Activated T-helper 1 cell treated with Interleukin-2 at 50 U/mL for 16 hours (primary cell): ENCODE results near the gene LY6G5B.

Experiments
- DNase-seq: peaks from one replicate; pipeline ENCODE4 v3.0.0-alpha.2; 2020; ENCODE audit warnings: low read depth

Gene LY6G5B

DNA sequence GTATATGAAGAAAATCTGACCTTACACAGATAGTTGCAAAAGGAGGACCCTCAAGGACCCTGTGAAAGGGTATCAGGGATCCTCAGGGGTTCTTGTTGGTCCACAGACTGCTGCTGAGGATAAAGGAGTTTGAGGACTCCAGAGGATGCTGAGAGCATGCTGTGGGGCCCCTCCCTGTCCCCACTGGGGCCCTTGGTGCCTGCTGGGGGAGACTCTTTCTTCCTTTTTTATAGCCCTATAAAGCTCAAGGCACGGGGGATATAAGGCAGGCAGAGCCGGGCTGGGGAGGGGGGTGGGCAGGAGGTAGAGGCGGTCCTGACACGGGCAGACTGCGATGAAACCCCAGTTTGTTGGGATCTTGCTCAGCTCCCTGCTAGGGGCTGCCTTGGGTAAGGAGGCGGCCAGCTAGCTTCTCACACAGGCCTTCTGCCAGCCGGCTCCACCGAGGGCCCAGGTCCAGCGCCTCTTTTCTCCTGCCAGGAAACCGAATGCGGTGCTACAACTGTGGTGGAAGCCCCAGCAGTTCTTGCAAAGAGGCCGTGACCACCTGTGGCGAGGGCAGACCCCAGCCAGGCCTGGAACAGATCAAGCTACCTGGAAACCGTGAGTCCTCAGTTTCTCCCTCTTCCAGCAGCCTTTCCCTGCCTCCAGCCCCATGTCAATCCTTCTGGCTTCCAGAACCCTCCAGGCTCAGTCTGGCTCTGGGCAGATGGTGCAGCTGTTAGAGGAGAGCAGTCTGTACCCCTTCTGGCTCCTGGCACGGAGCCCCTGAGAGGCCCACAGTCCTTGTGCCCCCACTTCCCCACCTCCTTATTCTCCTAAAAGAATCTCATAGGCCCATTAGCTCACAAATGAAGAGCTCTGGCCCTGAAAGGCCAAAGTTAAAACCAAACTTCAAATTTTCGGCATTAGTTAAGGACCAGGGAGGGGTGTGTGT lies 45.5 kb downstream of the LY6G5B start, which contains the start of gene LY6G6D:
Gene LY6G6D, plus strand, starts transcription at position 327 of the 937 bp plus-strand sequence. Its CDS starts 8 bp downstream, at position 335.
- DNase-seq: no peak

DNA sequence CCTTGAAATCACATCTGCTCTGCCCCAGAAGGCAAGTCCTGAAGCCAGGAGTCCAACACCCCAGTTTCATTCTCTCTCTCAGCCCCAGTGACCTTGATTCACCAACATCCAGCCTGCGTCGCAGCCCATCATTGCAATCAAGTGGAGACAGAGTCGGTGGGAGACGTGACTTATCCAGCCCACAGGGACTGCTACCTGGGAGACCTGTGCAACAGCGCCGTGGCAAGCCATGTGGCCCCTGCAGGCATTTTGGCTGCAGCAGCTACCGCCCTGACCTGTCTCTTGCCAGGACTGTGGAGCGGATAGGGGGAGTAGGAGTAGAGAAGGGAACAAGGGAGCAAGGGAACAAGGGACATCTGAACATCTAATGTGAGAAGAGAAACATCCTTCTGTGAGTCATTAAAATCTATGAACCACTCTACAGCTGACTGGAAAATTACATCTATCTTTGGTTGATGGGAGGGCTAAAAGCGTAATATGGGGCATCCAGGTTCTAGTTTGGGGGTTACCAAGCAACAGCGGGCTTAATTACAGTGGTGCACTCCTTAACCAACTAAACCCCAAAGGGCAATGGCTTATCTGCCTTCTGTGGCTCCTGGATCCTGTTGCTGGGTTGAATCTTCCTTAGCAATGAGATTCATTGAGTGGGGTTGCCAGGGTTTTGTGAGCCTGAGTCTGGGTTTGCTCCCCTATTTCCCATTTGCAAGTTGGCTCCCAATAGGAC lies 47.9 kb downstream of the LY6G5B start:
- DNase-seq: no peak

- DNase-seq: no peak
Measured at GRCh38 chr6:31718265-31718664, 48.5 kb downstream of the LY6G5B start.

GRCh38 chr6:31719001-31719400 lies 49.2 kb downstream of the LY6G5B start:
- DNase-seq: no peak

GRCh38 chr6:31720196-31720770 lies 50.5 kb downstream of the LY6G5B start:
- no peak for DNase-seq

GRCh38 chr6:31721351-31722020 lies 51.7 kb downstream of the LY6G5B start, which contains the start of gene LY6G6C:
Gene LY6G6C (minus strand): TSS chr6:31721746. CDS start chr6:31721679, 67 bp downstream.
- DNase-seq: no peak

DNA sequence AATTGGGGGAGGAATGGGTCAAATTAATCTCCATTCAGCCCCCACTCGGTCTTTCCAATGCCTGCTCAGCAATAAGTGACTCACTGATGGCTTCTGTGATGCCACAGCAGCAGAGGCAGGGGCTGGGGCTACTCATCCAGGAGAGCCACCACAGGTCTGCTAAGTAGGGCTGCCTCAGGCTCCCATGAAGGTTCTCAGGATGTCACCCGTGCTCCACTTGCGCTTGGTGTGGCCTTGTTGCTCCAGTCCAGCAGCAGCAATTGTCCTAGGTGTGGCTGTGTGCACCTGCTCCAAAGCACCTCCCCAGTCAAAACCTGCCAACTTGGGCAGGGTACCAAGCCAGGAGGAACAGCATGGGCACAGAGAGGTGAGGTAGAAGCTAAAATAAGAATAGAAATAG lies 52.4 kb downstream of the LY6G5B start:
- DNase-seq: no peak
